Esophagus muscularis mucosa (tissue), 4 donors: ENCODE measurements around the gene SF3A2. TPM values are rescaled to one million over a fixed set of nuclear protein-coding genes. Genes with fewer than 3 reads are reported as not detected.

ENCODE experiments used
- DNase-seq: peaks from one replicate; pipeline ENCODE4 v3.0.0-alpha.2; 2017; ENCODE audit errors: extremely low spot score
- H3K27ac ChIP-seq, 4 donors: fragments of 200-600 bp; sonication (generic); replicated peaks in 1 of 4; 1 replicate in 3 of 4; 2 replicates in 1 of 4; pipeline ENCODE4 v1.5.1; 2016 to 2019; ENCODE audit warnings: mild to moderate bottlenecking in 1 of 4
- H3K27me3 ChIP-seq, 4 donors: fragments of 200-600 bp; sonication (generic); one replicate each; pipeline versions ENCODE4 v1.5.1 to v1.6.0; 2016 to 2019
- H3K36me3 ChIP-seq, 4 donors: fragments of 200-600 bp; sonication (generic); one replicate each; pipeline ENCODE4 v1.5.1; 2016 to 2019
- H3K4me1 ChIP-seq, 4 donors: fragments of 200-600 bp; sonication (generic); one replicate each; pipeline ENCODE4 v1.5.1; 2016 to 2019
- H3K4me3 ChIP-seq, 4 donors: fragments of 200-600 bp; sonication (generic); 1 replicate in 2 of 4; 2 replicates in 2 of 4; pipeline ENCODE4 v1.5.1; 2016 to 2019; ENCODE audit warnings: mild to moderate bottlenecking in 4 of 4, moderate library complexity in 1 of 4
- H3K9me3 ChIP-seq, 4 donors: fragments of 200-600 bp; sonication (generic); 1 replicate in 3 of 4; 2 replicates in 1 of 4; pipeline ENCODE4 v1.5.1; 2016 to 2019
- CTCF ChIP-seq, 3 experiments: fragments of 200-600 bp in 2 of 3; fragments of 450-650 bp in 1 of 3; sonication (generic) in 2 of 3; IDR thresholded peaks; one replicate each; pipeline ENCODE4 v1.5.1; 2017 to 2019; ENCODE audit warnings: antibody characterized with exemption in 3 of 3, mild to moderate bottlenecking in 2 of 3, moderate library complexity in 1 of 3
- EP300 ChIP-seq: sonication (generic); formaldehyde crosslinking; IDR thresholded peaks from one replicate; pipeline ENCODE4 v1.6.1; 2017; ENCODE audit warnings: antibody characterized with exemption
- POLR2A ChIP-seq: fragments of 450-650 bp; IDR thresholded peaks from one replicate; pipeline ENCODE4 v1.6.1; 2017; ENCODE audit warnings: antibody characterized with exemption, moderate library complexity, mild to moderate bottlenecking, low read depth
- POLR2AphosphoS5 ChIP-seq, 2 donors: sonication (generic); formaldehyde crosslinking; IDR thresholded peaks; one replicate each; pipeline ENCODE4 v1.6.1; 2017; ENCODE audit warnings: antibody characterized with exemption in 2 of 2
- WGBS: methylation state at CpG from one replicate; pipeline ENCODE4 v1.1.5; 2018; 5-methylcytosine and 5-hydroxymethylcytosine counted together
- intact Hi-C: fragments of 100-400 bp; cut with DNase I; formaldehyde crosslinking; loops from one replicate; pipeline ENCODE4 v1.15.1; 2023
- total RNA-seq, 4 donors: library from RNA; depleted of rRNA; stranded (reverse); fragments of >200 nt; gene quantifications; one replicate each; pipeline versions ENCODE4 v1.1.0 to v1.2.1, GENCODE V29; 2016

The SF3A2 gene
- total RNA-seq, 4 donors from 2014 or later: 29.5 to 56.9 (median 35.3) TPM

DNA sequence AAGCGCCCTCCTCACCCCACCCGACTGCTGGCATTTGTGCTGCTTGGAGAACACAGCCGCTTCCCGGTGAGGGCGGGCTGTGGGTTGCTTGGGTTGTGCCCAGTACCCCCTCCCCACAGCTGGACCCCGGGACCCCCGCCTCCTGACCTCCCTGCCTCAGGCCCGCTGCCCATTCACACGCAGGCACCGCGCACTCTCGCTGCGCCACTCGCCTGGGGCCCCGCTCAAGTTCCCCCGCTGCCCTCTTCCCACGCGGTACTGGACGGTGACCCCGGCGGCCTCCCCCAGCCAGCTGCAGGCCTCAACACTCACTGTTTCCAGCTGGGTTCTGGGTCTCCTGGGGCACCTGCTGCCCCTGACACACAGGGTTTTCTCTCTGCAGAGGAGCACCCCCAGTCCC is 16.9 kb upstream of the SF3A2 start:
- 98% methylated on average over 14 of the region's 21 CpGs for WGBS
- H3K27me3 ChIP-seq: no peaks in the 10 kb centered on the region
- peaks cover 37 to 99% (median 96%) of the 10 kb centered on the region in 4 donors for H3K36me3 ChIP-seq
- no peak for DNase-seq
- intact Hi-C loops: loop anchor here (5.0 kb wide), 1 partner anchor 62 kb away; no protein-coding TSS in a partner anchor
- no peak overlapping the region for H3K27ac ChIP-seq
- no peak for TF ChIP-seq EP300
- no peak for TF ChIP-seq POLR2AphosphoS5 (IDR thresholded peaks at IDR 0.05)
- no peak for TF ChIP-seq POLR2A
- TF ChIP-seq CTCF (IDR thresholded peaks at IDR 0.05): no peak
- H3K4me3 ChIP-seq: no peak overlapping the region
- H3K9me3 ChIP-seq: no peaks in the 10 kb centered on the region
- peaks cover 0 to 13% (median 6%) of the 10 kb centered on the region in 4 donors for H3K4me1 ChIP-seq

- no peak overlapping the region for H3K4me3 ChIP-seq
- 80% methylated on average over 8 of the region's 20 CpGs for WGBS
- H3K27me3 ChIP-seq: no peaks in the 10 kb centered on the region
- H3K9me3 ChIP-seq: no peaks in the 10 kb centered on the region
- H3K36me3 ChIP-seq: peaks cover 42 to 99% (median 96%) of the 10 kb centered on the region in 4 donors
- DNase-seq: no peak
- intact Hi-C loops: loop anchor here (5.0 kb wide), 1 partner anchor 64 kb away; no protein-coding TSS in a partner anchor
- no peak for TF ChIP-seq CTCF (IDR thresholded peaks at IDR 0.05)
- H3K4me1 ChIP-seq: peaks cover 0 to 13% (median 6%) of the 10 kb centered on the region in 4 donors
- H3K27ac ChIP-seq: no peak overlapping the region
Measured at GRCh38 chr19:2221250-2221831, 15.3 kb upstream of the SF3A2 start.

- TF ChIP-seq EP300 (no peak), POLR2A (no peak), CTCF (IDR thresholded peaks at IDR 0.05) (peak in 2 of 3 experiments; percentile 16 to 32), POLR2AphosphoS5 (IDR thresholded peaks at IDR 0.05) (no peak)
- H3K27me3 ChIP-seq: no peaks in the 10 kb centered on the region
- WGBS: 74% methylated on average over 16 of the region's 20 CpGs
- peaks cover 42 to 99% (median 96%) of the 10 kb centered on the region in 4 donors for H3K36me3 ChIP-seq
- peaks cover 0 to 13% (median 6%) of the 10 kb centered on the region in 4 donors for H3K4me1 ChIP-seq
- intact Hi-C loops: loop anchor here (5.0 kb wide), 1 partner anchor 65 kb away; no protein-coding TSS in a partner anchor
- no peak for DNase-seq
- no peaks in the 10 kb centered on the region for H3K9me3 ChIP-seq
- no peak overlapping the region for H3K4me3 ChIP-seq
- H3K27ac ChIP-seq: no peak overlapping the region
Measured at GRCh38 chr19:2221918-2222317, 14.7 kb upstream of the SF3A2 start.

- peaks cover 45 to 99% (median 95%) of the 10 kb centered on the region in 4 donors for H3K36me3 ChIP-seq
- intact Hi-C loops: loop anchor here (5.0 kb wide), 1 partner anchor 66 kb away; no protein-coding TSS in a partner anchor
- WGBS: 90% methylated on average over 17 of the region's 18 CpGs
Measured at GRCh38 chr19:2223391-2223790, 13.2 kb upstream of the SF3A2 start.

More at GRCh38 chr19:2223391-2223790, 13.2 kb upstream of the SF3A2 start:
- peaks cover 0 to 13% (median 6%) of the 10 kb centered on the region in 4 donors for H3K4me1 ChIP-seq
- no peak overlapping the region for H3K4me3 ChIP-seq
- H3K27me3 ChIP-seq: no peaks in the 10 kb centered on the region
- TF ChIP-seq EP300 (no peak), POLR2AphosphoS5 (IDR thresholded peaks at IDR 0.05) (no peak), CTCF (IDR thresholded peaks at IDR 0.05) (no peak), POLR2A (no peak)
- no peak for DNase-seq
- no peak overlapping the region for H3K27ac ChIP-seq
- no peaks in the 10 kb centered on the region for H3K9me3 ChIP-seq
